GM12801 (cell line): Measurements from ENCODE around the gene PIK3R6.

ENCODE experiments used
- TF ChIP-seq, protein P1 (sequence below): IDR thresholded peaks from one replicate; pipeline ENCODE4 v1.5.1; 2011; ENCODE audit warnings: control low read depth; ENCODE audit not compliant: insufficient read length; ENCODE audit errors: extremely low read depth

PIK3R6 gene

GRCh38 chr17:8822401-8823035 is 45.0 kb downstream of the PIK3R6 start:
- TF ChIP-seq, protein P1, sequence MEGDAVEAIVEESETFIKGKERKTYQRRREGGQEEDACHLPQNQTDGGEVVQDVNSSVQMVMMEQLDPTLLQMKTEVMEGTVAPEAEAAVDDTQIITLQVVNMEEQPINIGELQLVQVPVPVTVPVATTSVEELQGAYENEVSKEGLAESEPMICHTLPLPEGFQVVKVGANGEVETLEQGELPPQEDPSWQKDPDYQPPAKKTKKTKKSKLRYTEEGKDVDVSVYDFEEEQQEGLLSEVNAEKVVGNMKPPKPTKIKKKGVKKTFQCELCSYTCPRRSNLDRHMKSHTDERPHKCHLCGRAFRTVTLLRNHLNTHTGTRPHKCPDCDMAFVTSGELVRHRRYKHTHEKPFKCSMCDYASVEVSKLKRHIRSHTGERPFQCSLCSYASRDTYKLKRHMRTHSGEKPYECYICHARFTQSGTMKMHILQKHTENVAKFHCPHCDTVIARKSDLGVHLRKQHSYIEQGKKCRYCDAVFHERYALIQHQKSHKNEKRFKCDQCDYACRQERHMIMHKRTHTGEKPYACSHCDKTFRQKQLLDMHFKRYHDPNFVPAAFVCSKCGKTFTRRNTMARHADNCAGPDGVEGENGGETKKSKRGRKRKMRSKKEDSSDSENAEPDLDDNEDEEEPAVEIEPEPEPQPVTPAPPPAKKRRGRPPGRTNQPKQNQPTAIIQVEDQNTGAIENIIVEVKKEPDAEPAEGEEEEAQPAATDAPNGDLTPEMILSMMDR, result no peak

- TF ChIP-seq, protein P1, result no peak
These were observed 45.9 kb downstream of the PIK3R6 start for GRCh38 chr17:8821446-8822105.

GRCh38 chr17:8820311-8821010 is 47.0 kb downstream of the PIK3R6 start:
- TF ChIP-seq, protein P1, result no peak

GRCh38 chr17:8818654-8819330 is 48.7 kb downstream of the PIK3R6 start:
- TF ChIP-seq, protein P1, result no peak

DNA sequence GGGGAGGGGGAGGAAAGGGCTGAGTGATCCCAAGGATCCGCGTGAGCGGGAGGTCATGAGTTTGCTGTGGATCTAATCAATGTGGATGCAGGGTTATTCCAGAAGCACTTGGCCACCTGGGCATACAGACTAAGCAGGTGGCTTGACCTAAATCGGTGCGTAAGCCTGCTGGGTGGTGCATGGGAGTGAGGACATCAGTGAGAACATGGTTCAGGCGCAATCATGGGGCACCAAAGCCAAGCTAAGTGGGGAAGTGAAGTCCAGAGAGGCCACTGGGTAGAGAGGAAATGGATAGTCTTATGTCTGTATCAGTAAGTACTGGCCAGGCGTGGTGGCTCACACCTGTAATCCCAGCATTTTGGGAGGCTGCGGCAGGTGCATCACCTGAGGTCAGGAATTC is 49.4 kb downstream of the PIK3R6 start:
- TF ChIP-seq, protein P1, result no peak

- TF ChIP-seq, protein P1, result no peak
These were observed 60.4 kb downstream of the PIK3R6 start for GRCh38 chr17:8806926-8807550.
